Esophagus muscularis mucosa (tissue), 3 donors: ENCODE data around the gene ABR.

Experiments used
- EP300 ChIP-seq: sonication (generic); formaldehyde crosslinking; IDR thresholded peaks from one replicate; pipeline ENCODE4 v1.6.1; 2017; ENCODE audit warnings: antibody characterized with exemption
- TF ChIP-seq, protein P1 (sequence below), 3 experiments: fragments of 200-600 bp in 2 of 3; fragments of 450-650 bp in 1 of 3; sonication (generic) in 2 of 3; IDR thresholded peaks; one replicate each; pipeline ENCODE4 v1.5.1; 2017 to 2019; ENCODE audit warnings: antibody characterized with exemption in 3 of 3, mild to moderate bottlenecking in 2 of 3, moderate library complexity in 1 of 3

DNA sequence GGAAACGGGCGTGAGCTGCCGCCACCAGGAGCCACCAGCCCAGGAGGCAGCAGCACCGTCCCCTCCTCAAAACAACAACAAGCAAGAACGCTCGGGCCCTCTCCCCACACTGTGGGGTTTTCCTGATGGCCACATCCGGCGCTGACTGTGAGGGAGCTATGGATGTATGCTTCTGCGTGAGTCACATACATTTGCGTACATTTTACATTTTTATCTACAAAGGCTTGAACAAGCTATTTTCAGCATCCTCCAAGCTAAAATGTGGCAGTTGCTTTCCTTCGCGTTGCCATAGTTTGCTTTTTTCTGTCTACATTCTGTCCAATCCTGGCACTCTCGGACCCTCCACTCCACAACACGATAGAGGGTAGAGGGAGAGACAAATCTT, 2.0 kb upstream of the ABR start:
- TF ChIP-seq, protein P1, sequence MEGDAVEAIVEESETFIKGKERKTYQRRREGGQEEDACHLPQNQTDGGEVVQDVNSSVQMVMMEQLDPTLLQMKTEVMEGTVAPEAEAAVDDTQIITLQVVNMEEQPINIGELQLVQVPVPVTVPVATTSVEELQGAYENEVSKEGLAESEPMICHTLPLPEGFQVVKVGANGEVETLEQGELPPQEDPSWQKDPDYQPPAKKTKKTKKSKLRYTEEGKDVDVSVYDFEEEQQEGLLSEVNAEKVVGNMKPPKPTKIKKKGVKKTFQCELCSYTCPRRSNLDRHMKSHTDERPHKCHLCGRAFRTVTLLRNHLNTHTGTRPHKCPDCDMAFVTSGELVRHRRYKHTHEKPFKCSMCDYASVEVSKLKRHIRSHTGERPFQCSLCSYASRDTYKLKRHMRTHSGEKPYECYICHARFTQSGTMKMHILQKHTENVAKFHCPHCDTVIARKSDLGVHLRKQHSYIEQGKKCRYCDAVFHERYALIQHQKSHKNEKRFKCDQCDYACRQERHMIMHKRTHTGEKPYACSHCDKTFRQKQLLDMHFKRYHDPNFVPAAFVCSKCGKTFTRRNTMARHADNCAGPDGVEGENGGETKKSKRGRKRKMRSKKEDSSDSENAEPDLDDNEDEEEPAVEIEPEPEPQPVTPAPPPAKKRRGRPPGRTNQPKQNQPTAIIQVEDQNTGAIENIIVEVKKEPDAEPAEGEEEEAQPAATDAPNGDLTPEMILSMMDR (IDR thresholded peaks at IDR 0.05): no peak
- TF ChIP-seq EP300: no peak
